Neural progenitor cell (in vitro differentiated cells): ENCODE measurements around the gene GTPBP1. TPM values are rescaled to one million over a fixed set of nuclear protein-coding genes. Genes with fewer than 3 reads are reported as not detected.

Experiments used
- DNase-seq: peaks from one replicate; pipeline ENCODE4 v3.0.0-alpha.2; 2016; ENCODE audit warnings: low spot score
- H2AFZ ChIP-seq: fragments of 200-600 bp; sonication (generic); replicated peaks from 2 replicates; pipeline ENCODE4 v1.6.1; 2016; ENCODE audit warnings: antibody characterized with exemption
- H3F3A ChIP-seq: fragments of 200-600 bp; sonication (generic); 2 replicates; pipeline ENCODE4 v1.6.1; 2016; ENCODE audit warnings: antibody characterized with exemption, low read depth
- H3K27ac ChIP-seq: fragments of 200-600 bp; sonication (generic); 2 replicates; pipeline ENCODE4 v1.5.1; 2016; ENCODE audit warnings: mild to moderate bottlenecking
- H3K27me3 ChIP-seq: fragments of 200-600 bp; sonication (generic); 2 replicates; pipeline ENCODE4 v1.6.1; 2016; ENCODE audit warnings: mild to moderate bottlenecking, moderate library complexity
- H3K36me3 ChIP-seq: fragments of 200-600 bp; sonication (generic); 2 replicates; pipeline ENCODE4 v1.5.1; 2016
- H3K4me1 ChIP-seq: fragments of 200-600 bp; sonication (generic); 2 replicates; pipeline ENCODE4 v1.6.1; 2016; ENCODE audit warnings: mixed run types
- H3K4me2 ChIP-seq: fragments of 200-600 bp; sonication (generic); 2 replicates; pipeline ENCODE4 v1.6.1; 2016
- H3K4me3 ChIP-seq: fragments of 200-600 bp; sonication (generic); 2 replicates; pipeline ENCODE4 v1.5.1; 2016
- H3K79me2 ChIP-seq: fragments of 200-600 bp; sonication (generic); 2 replicates; pipeline ENCODE4 v1.6.1; 2016; ENCODE audit warnings: low read depth
- H3K9ac ChIP-seq: fragments of 200-600 bp; sonication (generic); 2 replicates; pipeline ENCODE4 v1.6.1; 2016
- H3K9me3 ChIP-seq: fragments of 200-600 bp; sonication (generic); 2 replicates; pipeline ENCODE4 v1.5.1; 2016; ENCODE audit warnings: low read depth
- H4K20me1 ChIP-seq: fragments of 200-600 bp; sonication (generic); 2 replicates; pipeline ENCODE4 v1.6.1; 2016; ENCODE audit warnings: low read depth
- H3K27ac Mint-ChIP-seq: 3 replicates; pipeline ENCODE4 v1.8.0; 2021; ENCODE audit warnings: mixed read lengths
- H3K27me3 Mint-ChIP-seq: 2 replicates; pipeline ENCODE4 v1.8.0; 2022; ENCODE audit warnings: low read depth, mild to moderate bottlenecking, inconsistent platforms, moderate library complexity, mixed read lengths; ENCODE audit not compliant: insufficient read depth
- H3K36me3 Mint-ChIP-seq: 3 replicates; pipeline ENCODE4 v1.8.0; 2021; ENCODE audit warnings: mixed read lengths
- H3K4me1 Mint-ChIP-seq: 3 replicates; pipeline ENCODE4 v1.8.0; 2021; ENCODE audit warnings: mixed read lengths
- H3K4me3 Mint-ChIP-seq: 3 replicates; pipeline ENCODE4 v1.8.0; 2021; ENCODE audit warnings: mild to moderate bottlenecking, moderate library complexity, mixed read lengths
- H3K9me3 Mint-ChIP-seq: 3 replicates; pipeline ENCODE4 v1.8.0; 2020; ENCODE audit warnings: mixed read lengths
- CTCF ChIP-seq: fragments of 200-600 bp; sonication (generic); IDR thresholded peaks from 2 replicates; pipeline ENCODE4 v1.5.1; 2017; ENCODE audit warnings: antibody characterized with exemption, mild to moderate bottlenecking
- EZH2 ChIP-seq: fragments of 200-600 bp; sonication (generic); IDR thresholded peaks from 2 replicates; pipeline ENCODE4 v1.6.1; 2017; ENCODE audit warnings: antibody characterized with exemption, mild to moderate bottlenecking, moderate library complexity
- EZH2phosphoT487 ChIP-seq: fragments of 200-600 bp; sonication (generic); IDR thresholded peaks from 2 replicates; pipeline ENCODE4 v1.6.1; 2017; ENCODE audit warnings: antibody characterized with exemption
- total RNA-seq: library from RNA; depleted of rRNA; stranded (reverse); fragments of >200 nt; gene quantifications from 2 replicates; pipeline ENCODE4 v1.2.3, GENCODE V29; 2015; ENCODE audit warnings: low replicate concordance

Gene GTPBP1
- total RNA-seq, 1 donor from 2014 or later: 40.8 TPM

GRCh38 chr22:38738475-38739070 lies 32.8 kb downstream of the GTPBP1 start:
- H3K4me3 ChIP-seq: no peak overlapping the region
- Mint-ChIP-seq H3K36me3 (peaks cover 16% of the 10 kb centered on the region), H3K27me3 (peaks cover 2% of the 10 kb centered on the region), H3K4me3 (no peak overlapping the region), H3K4me1 (no peaks in the 10 kb centered on the region), H3K9me3 (no peaks in the 10 kb centered on the region), H3K27ac (no peak overlapping the region)
- DNase-seq: no peak
- no peak overlapping the region for H3K9ac ChIP-seq
- H4K20me1 ChIP-seq: peaks cover 2% of the 10 kb centered on the region
- H3K4me1 ChIP-seq: no peaks in the 10 kb centered on the region
- no peaks in the 10 kb centered on the region for H3K79me2 ChIP-seq
- no peaks in the 10 kb centered on the region for H3K9me3 ChIP-seq
- TF ChIP-seq EZH2 (no peak), CTCF (no peak)
- no peaks in the 10 kb centered on the region for H3K27me3 ChIP-seq
- H3F3A ChIP-seq: no peaks in the 10 kb centered on the region
- H2AFZ ChIP-seq: no peak overlapping the region
- no peak overlapping the region for H3K4me2 ChIP-seq
- no peaks in the 10 kb centered on the region for H3K36me3 ChIP-seq
- H3K27ac ChIP-seq: no peak overlapping the region

GRCh38 chr22:38739300-38740055 lies 33.7 kb downstream of the GTPBP1 start:
- no peak for DNase-seq

GRCh38 chr22:38740116-38740723 lies 34.5 kb downstream of the GTPBP1 start:
- H3K4me1 ChIP-seq: no peaks in the 10 kb centered on the region
- no peaks in the 10 kb centered on the region for H3K9me3 Mint-ChIP-seq
- no peak overlapping the region for H3K27ac ChIP-seq
- H3K27ac Mint-ChIP-seq: no peak overlapping the region
- TF ChIP-seq CTCF: no peak
- no peak for TF ChIP-seq EZH2phosphoT487
- no peak for TF ChIP-seq EZH2
- H3K79me2 ChIP-seq: no peaks in the 10 kb centered on the region
- no peaks in the 10 kb centered on the region for H3K27me3 ChIP-seq
- peaks cover under 1% of the 10 kb centered on the region for H3K27me3 Mint-ChIP-seq
- no peaks in the 10 kb centered on the region for H4K20me1 ChIP-seq
- no peaks in the 10 kb centered on the region for H3K36me3 ChIP-seq
- no peak overlapping the region for H3K4me3 ChIP-seq
- H3K4me2 ChIP-seq: no peak overlapping the region
- no peaks in the 10 kb centered on the region for H3F3A ChIP-seq
- H3K36me3 Mint-ChIP-seq: peaks cover 21% of the 10 kb centered on the region
- DNase-seq: no peak
- no peak overlapping the region for H3K9ac ChIP-seq
- no peaks in the 10 kb centered on the region for H3K4me1 Mint-ChIP-seq
- H2AFZ ChIP-seq: no peak overlapping the region
- H3K4me3 Mint-ChIP-seq: no peak overlapping the region
- H3K9me3 ChIP-seq: no peaks in the 10 kb centered on the region

More at GRCh38 chr22:38739300-38740055, 33.7 kb downstream of the GTPBP1 start:
- Histone ChIP-seq H3K4me1 (no peaks in the 10 kb centered on the region), H3K27ac (no peak overlapping the region), H3K9ac (no peak overlapping the region), H2AFZ (no peak overlapping the region), H3K4me3 (no peak overlapping the region), H3K4me2 (no peak overlapping the region), H3K36me3 (no peaks in the 10 kb centered on the region), H3K27me3 (no peaks in the 10 kb centered on the region), H3K9me3 (no peaks in the 10 kb centered on the region), H3F3A (no peaks in the 10 kb centered on the region), H3K79me2 (no peaks in the 10 kb centered on the region), H4K20me1 (no peaks in the 10 kb centered on the region)
- H3K4me1 Mint-ChIP-seq: no peaks in the 10 kb centered on the region
- no peak overlapping the region for H3K4me3 Mint-ChIP-seq
- H3K27ac Mint-ChIP-seq: no peak overlapping the region
- H3K9me3 Mint-ChIP-seq: no peaks in the 10 kb centered on the region
- peaks cover 17% of the 10 kb centered on the region for H3K36me3 Mint-ChIP-seq
- peaks cover 2% of the 10 kb centered on the region for H3K27me3 Mint-ChIP-seq
- no peak for TF ChIP-seq EZH2phosphoT487
- TF ChIP-seq EZH2: no peak
- no peak for TF ChIP-seq CTCF
